ENCODE data around the gene EPN3. TPM values are rescaled to one million over a fixed set of nuclear protein-coding genes. Genes with fewer than 3 reads are reported as not detected.

EPN3 gene
- total and polyA plus RNA-seq, 2 experiments from 2014 or later: 2.3 to 7.7 TPM

DNA sequence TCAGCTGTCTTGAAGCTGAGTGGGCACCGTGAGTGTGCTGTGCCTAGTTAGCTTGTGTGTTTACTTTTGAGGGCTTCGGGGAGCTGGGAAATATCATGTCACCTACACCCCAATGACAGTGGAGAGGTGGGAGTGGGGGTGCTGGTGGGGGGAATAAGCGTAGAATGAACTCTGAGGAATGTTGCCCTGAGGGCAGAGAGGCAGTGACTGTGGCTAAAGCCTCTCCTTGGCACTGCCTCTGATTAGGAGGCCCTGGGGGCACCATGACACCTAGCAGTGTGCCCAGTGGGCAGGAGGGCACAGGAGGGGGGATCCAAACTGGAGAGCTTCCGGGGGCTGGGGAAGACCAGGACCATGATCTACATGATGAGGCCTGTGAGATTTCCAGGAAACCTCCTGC, 52.8 kb downstream of the EPN3 start:
- Histone ChIP-seq H3K9me2 (ENCODE audit: insufficient read depth) (no peaks in the 10 kb centered on the region), H3F3A (replicated peaks; ENCODE audit: low read depth) (no peaks in the 10 kb centered on the region), H3K36me3 (ENCODE audit: insufficient read depth) (no peaks in the 10 kb centered on the region), H4K20me1 (replicated peaks; ENCODE audit: insufficient read depth) (no peaks in the 10 kb centered on the region), H3K27ac (ENCODE audit: low read depth) (no peak overlapping the region), H3K4me2 (no peak overlapping the region), H3K27me3 (ENCODE audit: insufficient read depth) (no peaks in the 10 kb centered on the region), H2AFZ (no peak overlapping the region), H3K79me2 (replicated peaks; ENCODE audit: insufficient read depth) (no peaks in the 10 kb centered on the region), H3K4me1 (ENCODE audit: insufficient read depth) (no peaks in the 10 kb centered on the region; the same call in 1 of the 2 replicates), H3K4me3 (no peak overlapping the region)
- TF ChIP-seq, protein P1, sequence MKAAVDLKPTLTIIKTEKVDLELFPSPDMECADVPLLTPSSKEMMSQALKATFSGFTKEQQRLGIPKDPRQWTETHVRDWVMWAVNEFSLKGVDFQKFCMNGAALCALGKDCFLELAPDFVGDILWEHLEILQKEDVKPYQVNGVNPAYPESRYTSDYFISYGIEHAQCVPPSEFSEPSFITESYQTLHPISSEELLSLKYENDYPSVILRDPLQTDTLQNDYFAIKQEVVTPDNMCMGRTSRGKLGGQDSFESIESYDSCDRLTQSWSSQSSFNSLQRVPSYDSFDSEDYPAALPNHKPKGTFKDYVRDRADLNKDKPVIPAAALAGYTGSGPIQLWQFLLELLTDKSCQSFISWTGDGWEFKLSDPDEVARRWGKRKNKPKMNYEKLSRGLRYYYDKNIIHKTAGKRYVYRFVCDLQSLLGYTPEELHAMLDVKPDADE (IDR thresholded peaks at IDR 0.05): no peak
- TF ChIP-seq REST (IDR thresholded peaks at IDR 0.05; ENCODE audit: unreplicated experiment): no peak
- TF ChIP-seq POLR2AphosphoS5 (IDR thresholded peaks at IDR 0.05; ENCODE audit: low read depth): no peak
- TF ChIP-seq NANOG (IDR thresholded peaks at IDR 0.05; ENCODE audit: borderline replicate concordance): no peak
- TF ChIP-seq EZH2 (IDR thresholded peaks at IDR 0.05; ENCODE audit: low read depth, unreplicated experiment): no peak
- H3K4me1 Mint-ChIP-seq: peaks cover 24% of the 10 kb centered on the region
- H3K9me3 Mint-ChIP-seq: no peaks in the 10 kb centered on the region; the same call in 2 of the 3 replicates
- H3K36me3 Mint-ChIP-seq (ENCODE audit: low read depth): no peaks in the 10 kb centered on the region
- H3K4me3 Mint-ChIP-seq: no peak overlapping the region
- H3K27ac Mint-ChIP-seq: no peak overlapping the region
- no peak for DNase-seq (ENCODE audit: low spot score)
- no peak for ATAC-seq
- H3K27me3 Mint-ChIP-seq (ENCODE audit: insufficient read depth, low read depth, poor library complexity): peaks cover 27% of the 10 kb centered on the region

- H3K27ac ChIP-seq (ENCODE audit: low read depth): no peak overlapping the region
- H3K36me3 Mint-ChIP-seq (ENCODE audit: low read depth): no peaks in the 10 kb centered on the region
- DNase-seq (ENCODE audit: low spot score): no peak
Measured at GRCh38 chr17:50585891-50586290, 53.4 kb downstream of the EPN3 start.

More at GRCh38 chr17:50585891-50586290, 53.4 kb downstream of the EPN3 start:
- Mint-ChIP-seq H3K4me3 (no peak overlapping the region), H3K9me3 (no peaks in the 10 kb centered on the region; the same call in 2 of the 3 replicates), H3K27ac (no peak overlapping the region), H3K27me3 (ENCODE audit: insufficient read depth, low read depth, poor library complexity) (peaks cover 28% of the 10 kb centered on the region), H3K4me1 (peaks cover 23% of the 10 kb centered on the region)
- H3F3A ChIP-seq (replicated peaks; ENCODE audit: low read depth): no peaks in the 10 kb centered on the region
- ATAC-seq: no peak
- no peaks in the 10 kb centered on the region for H3K79me2 ChIP-seq (replicated peaks; ENCODE audit: insufficient read depth)
- H3K36me3 ChIP-seq (ENCODE audit: insufficient read depth): no peaks in the 10 kb centered on the region
- H4K20me1 ChIP-seq (replicated peaks; ENCODE audit: insufficient read depth): no peaks in the 10 kb centered on the region
- no peaks in the 10 kb centered on the region for H3K9me2 ChIP-seq (ENCODE audit: insufficient read depth)
- TF ChIP-seq, protein P2, sequence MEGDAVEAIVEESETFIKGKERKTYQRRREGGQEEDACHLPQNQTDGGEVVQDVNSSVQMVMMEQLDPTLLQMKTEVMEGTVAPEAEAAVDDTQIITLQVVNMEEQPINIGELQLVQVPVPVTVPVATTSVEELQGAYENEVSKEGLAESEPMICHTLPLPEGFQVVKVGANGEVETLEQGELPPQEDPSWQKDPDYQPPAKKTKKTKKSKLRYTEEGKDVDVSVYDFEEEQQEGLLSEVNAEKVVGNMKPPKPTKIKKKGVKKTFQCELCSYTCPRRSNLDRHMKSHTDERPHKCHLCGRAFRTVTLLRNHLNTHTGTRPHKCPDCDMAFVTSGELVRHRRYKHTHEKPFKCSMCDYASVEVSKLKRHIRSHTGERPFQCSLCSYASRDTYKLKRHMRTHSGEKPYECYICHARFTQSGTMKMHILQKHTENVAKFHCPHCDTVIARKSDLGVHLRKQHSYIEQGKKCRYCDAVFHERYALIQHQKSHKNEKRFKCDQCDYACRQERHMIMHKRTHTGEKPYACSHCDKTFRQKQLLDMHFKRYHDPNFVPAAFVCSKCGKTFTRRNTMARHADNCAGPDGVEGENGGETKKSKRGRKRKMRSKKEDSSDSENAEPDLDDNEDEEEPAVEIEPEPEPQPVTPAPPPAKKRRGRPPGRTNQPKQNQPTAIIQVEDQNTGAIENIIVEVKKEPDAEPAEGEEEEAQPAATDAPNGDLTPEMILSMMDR (conservative IDR thresholded peaks at IDR 0.05; ENCODE audit: low read depth in 2 of 2): no peak
- no peak overlapping the region for H3K4me2 ChIP-seq
- no peak overlapping the region for H3K4me3 ChIP-seq
- H3K4me1 ChIP-seq (ENCODE audit: insufficient read depth): no peaks in the 10 kb centered on the region; the same call in 1 of the 2 replicates
- H3K27me3 ChIP-seq (ENCODE audit: insufficient read depth): no peaks in the 10 kb centered on the region
- H2AFZ ChIP-seq: no peak overlapping the region
